G401 (cell line): ENCODE data around the gene SPINK5. TPM values are rescaled to one million over a fixed set of nuclear protein-coding genes. Genes with fewer than 3 reads are reported as not detected.

Source experiments
- DNase-seq: peaks from one replicate; pipeline ENCODE4 v3.0.0-alpha.2; 2015; ENCODE audit warnings: low spot score
- in situ Hi-C: cut with HindIII; loops from 2 replicates; pipeline ENCODE4 v1.10.0; 2016; ENCODE audit warnings: low sequenced_read_pairs, mixed read lengths
- total RNA-seq: library from RNA; depleted of rRNA; stranded (reverse); fragments of >200 nt; shearing (Covaris generic); gene quantifications from 2 replicates; pipeline ENCODE4 v1.2.3, GENCODE V29; 2014

Gene SPINK5
- total RNA-seq, 1 experiment from 2014 or later, result not detected

DNA sequence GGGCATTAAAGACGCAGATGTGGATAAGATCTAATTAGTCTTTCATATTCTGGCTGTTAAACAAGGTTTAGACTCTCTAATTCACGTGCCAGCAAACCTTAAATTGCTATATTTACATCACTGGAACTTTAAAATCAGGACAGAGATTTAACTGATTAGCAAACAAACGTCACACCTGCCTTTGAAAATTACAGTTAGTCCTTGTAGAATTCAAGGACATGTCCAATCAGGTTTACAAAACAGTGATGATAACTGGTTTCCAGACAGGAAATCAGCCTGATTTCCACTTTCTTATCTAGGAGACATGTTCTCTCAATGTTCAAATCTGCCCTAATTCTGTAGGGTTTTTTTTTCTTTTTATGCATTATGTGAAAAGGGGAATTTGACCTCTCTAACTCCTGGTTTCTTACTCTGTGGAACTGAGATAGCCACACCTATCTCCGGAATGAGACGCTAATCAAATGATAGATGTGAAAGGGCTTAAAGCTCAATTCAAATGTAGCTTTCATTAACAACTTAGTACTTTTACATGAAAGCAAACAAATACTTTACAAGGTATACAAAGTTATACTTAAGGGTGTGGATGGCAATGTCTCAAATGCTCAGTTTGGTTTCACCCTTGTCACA, 26.5 kb downstream of the SPINK5 start:
- DNase-seq, result no peak
- in situ Hi-C loops, result no loop called here

DNA sequence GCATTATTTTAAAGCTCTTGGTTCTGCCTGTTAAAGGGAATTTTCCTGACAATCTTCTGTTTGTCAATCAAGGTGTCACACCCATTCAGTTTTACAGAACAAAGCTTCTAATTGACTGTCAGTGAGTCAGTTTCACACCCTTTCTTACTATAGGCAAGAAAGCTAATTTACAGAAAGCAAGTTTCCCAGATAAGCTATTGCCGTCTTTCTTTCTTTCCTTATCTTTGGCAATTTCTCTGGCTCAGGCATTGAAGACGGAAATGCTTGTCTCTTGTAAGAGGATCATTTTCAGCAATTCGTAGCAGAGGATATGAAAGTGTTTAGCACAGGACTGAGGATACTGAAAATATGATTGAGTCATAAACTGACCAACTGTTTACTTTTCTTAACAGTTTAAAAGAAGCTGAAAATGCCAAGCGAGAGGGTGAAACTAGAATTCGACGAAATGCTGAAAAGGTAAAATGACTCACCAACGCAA, 27.0 kb downstream of the SPINK5 start:
- in situ Hi-C loops, result no loop called here
- no peak for DNase-seq

GRCh38 chr5:148091991-148092964, 28.5 kb downstream of the SPINK5 start:
- in situ Hi-C loops, result no loop called here
- DNase-seq, result no peak

DNA sequence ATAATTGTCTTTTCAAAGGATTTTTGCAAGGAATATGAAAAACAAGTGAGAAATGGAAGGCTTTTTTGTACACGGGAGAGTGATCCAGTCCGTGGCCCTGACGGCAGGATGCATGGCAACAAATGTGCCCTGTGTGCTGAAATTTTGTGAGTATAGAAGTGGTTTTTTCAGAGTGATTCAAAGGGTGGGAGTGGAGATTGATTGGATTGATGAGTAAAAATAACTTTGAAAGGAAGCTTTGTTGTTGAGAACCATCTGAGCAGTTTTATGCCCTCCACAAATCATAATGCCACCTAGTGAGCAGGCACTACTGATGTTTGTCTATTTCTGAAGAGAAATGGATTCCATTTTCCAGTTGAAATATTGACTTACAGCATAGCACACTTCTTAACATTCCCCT, 30.6 kb downstream of the SPINK5 start:
- in situ Hi-C loops, result no loop called here
- no peak for DNase-seq

DNA sequence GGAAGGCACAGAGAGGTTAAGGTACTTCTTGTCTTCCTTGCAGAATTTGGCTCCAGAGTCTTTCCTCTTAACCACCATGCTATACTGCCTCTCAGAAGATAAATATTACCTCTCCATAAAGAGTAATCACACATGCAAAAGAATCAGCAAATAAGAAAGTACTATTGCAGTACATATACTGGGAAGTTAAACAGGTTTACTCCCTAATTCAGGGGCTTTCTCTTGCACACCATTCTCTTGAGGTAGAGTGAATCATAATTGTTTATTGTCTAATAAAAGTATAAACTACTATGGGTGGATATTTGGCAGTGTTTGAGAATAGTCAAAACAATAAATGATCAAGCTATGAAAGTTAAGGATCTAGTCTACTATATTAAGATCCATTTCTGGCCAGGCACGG, 40.4 kb downstream of the SPINK5 start:
- in situ Hi-C loops, result no loop called here

GRCh38 chr5:148107608-148108007, 43.8 kb downstream of the SPINK5 start:
- in situ Hi-C loops, result no loop called here
- no peak for DNase-seq

More for the DNA sequence above, 40.4 kb downstream of the SPINK5 start:
- no peak for DNase-seq

GRCh38 chr5:148113243-148113642, 49.5 kb downstream of the SPINK5 start:
- DNase-seq, result no peak
- in situ Hi-C loops, result no loop called here

DNA sequence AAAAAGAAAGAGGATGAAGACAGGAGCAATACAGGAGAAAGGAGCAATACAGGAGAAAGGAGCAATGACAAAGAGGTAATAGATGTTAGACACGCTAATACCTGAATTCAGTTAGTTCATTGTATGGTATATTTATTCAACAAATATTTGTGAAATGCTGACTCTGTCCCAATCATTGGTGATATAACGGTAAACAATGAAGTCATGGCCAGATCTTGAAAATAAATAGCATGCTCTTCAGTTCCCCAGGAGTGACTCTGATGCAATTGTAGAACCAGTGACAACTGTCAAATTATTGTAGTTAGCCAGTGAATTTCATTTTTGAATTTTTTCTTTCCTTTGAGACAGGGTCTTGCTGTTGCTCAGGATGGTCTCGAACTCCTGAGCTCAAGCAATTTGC, 56.5 kb downstream of the SPINK5 start:
- in situ Hi-C loops, result no loop called here
- no peak for DNase-seq

GRCh38 chr5:148125641-148126040, 61.9 kb downstream of the SPINK5 start:
- in situ Hi-C loops, result no loop called here
- no peak for DNase-seq

DNA sequence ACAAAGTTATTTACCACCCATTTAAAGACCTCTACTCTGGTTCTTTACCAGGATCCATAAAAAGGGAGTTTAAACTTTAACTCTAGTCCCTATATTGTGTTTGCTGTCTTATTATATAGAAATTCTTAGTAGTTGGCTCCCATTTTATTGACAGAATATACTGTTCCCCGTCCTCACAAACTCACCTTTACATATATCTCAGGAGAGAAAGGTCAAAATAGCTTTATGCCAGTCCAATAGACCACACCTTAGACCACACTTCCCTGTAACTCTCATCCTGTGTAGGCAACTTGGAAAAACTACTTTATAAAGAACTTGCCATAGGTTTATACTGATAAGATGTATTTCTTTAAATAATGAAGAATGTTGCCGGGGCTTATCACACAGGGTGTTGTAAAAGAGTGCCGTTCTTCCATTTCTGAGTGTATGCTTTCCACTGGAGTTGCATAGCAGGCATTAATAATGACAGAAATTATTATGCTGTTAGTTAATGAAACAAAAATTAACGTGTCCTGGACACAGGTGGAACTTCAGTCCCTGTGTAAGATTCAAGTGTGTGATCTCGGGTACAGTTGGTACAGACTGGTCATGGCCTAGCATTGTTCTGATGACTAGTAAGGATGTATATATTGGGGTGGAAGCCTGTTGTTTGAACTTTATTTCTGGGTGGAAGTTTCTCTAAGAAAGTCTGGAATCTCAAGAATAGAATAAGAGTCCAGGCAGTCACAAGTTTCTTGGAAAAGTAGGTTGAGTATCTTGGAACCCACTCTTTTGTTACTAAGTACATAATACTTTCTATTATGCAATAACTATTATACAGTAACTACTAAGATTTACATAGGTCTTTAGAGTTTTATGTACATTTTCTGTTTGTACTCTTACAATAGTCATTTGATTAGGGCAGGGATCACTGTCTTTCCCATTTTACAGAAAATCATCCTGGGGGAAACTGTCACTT, 71.6 kb downstream of the SPINK5 start:
- DNase-seq, result no peak
- in situ Hi-C loops, result no loop called here

DNA sequence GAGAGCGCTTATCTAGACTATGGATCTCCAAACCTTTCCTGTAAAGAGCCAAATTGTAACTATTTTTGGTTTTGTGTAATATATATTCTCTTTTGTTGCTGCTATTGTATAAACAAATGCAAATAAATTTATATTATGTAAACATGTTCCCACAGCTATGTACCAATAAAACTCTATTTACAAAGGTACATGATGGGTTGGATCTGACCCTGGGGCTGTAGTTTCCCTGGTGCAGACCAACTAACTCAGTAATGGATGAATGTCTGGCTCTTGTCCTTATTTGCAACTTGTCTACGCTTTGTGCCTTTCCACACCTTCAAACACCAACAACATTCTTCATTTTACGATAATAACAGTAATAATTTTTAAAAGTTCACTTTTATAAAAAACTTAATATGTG, 77.1 kb downstream of the SPINK5 start:
- in situ Hi-C loops, result no loop called here
- no peak for DNase-seq

GRCh38 chr5:148141645-148142044, 77.9 kb downstream of the SPINK5 start:
- in situ Hi-C loops, result no loop called here
- DNase-seq, result no peak

GRCh38 chr5:148145916-148146315, 82.1 kb downstream of the SPINK5 start:
- in situ Hi-C loops, result no loop called here
- no peak for DNase-seq

DNA sequence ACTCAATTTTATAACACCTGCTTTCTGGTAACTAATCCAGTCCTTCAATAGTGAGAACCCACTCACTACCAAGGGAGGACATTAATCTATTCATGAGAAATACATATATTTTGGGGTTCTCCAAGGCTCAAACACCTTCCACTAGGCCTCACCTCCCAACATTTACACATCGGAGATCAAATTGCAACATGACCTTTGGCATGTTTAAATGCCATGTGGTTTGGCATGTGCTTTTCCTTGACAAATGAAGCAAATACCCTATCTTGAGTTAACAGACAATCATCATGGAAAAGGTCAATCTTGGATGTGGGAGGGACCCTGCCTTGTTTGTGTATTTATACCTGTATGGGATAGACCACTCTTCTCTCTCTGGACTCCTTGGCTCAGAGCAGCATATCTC, 82.7 kb downstream of the SPINK5 start:
- in situ Hi-C loops, result no loop called here
- no peak for DNase-seq

GRCh38 chr5:148147415-148147814, 83.6 kb downstream of the SPINK5 start:
- in situ Hi-C loops, result no loop called here
- DNase-seq, result no peak

DNA sequence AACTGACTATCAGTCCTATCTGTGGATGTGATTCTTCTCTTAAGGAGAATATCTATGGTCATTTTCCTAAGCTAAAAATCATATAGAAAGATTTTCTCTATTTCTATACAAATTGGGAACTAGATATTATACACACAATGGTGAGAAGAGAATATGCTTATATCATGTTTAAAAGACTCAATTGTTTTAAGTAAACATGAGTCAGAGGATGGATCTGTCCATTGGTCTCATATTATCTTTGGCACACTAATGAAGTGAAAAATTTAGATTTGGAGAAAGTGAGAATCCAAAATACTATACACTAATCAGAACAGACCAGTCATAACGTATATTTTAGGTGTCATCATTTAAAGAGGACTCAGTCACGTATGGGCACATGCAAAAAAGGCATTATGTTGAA, 88.1 kb downstream of the SPINK5 start:
- in situ Hi-C loops, result no loop called here

DNA sequence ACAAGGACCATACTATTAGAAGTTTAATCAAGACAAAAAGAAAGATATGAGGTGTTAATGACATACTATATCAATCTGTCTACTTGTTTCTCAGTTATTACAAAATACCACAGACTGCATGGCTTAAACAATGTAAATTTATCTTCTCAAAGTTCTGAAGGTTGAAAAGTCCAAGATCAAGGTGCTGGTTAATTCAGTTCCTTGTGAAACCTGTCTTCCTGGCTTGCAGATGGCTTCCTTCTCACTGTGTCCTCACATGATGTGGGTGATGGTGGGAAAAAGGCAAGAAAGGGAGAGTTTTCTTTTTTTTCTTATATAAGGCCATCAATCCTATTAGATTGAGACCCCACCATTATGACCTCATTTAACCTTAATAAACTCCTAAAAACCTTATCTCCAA, 89.0 kb downstream of the SPINK5 start:
- DNase-seq, result no peak
- in situ Hi-C loops, result no loop called here

More for the DNA sequence above, 88.1 kb downstream of the SPINK5 start:
- no peak for DNase-seq

- in situ Hi-C loops, result no loop called here
- no peak for DNase-seq
These were observed 92.8 kb downstream of the SPINK5 start for GRCh38 chr5:148156609-148157008.

- DNase-seq, result no peak
- in situ Hi-C loops, result no loop called here
These were observed 98.3 kb downstream of the SPINK5 start for GRCh38 chr5:148162038-148162437.
